IMR-90 (cell line): Measurements from ENCODE around the gene PGS1. TPM values are rescaled to one million over a fixed set of nuclear protein-coding genes. Genes with fewer than 3 reads are reported as not detected.

ENCODE experiments used
- ATAC-seq: fragments of 200-7000 bp; cut with Tn5 transposase; 2 replicates; pipeline ENCODE4 v1.9.1; 2020; ENCODE audit warnings: low read depth, mild to moderate bottlenecking, moderate library complexity
- BruUV-seq: library from RNA; stranded (reverse); fragments of 400-500 nt; replicated peaks from 2 replicates; lab custom pipeline; 2021; lab: Mats Ljungman, UMichigan
- CTCF ChIA-PET: fragments of 300-600 bp; formaldehyde crosslinking; extraction: SDS; loops from one replicate; lab custom pipeline; 2021; ENCODE audit warnings: antibody characterized with exemption; lab: Yijun Ruan, JAX
- POLR2A ChIA-PET: fragments of 300-600 bp; sonication (Branson Sonifier 250); formaldehyde crosslinking; loops from one replicate; lab custom pipeline; 2022; ENCODE audit warnings: antibody characterized with exemption; ENCODE audit not compliant: unreplicated experiment; lab: Charles Lee
- DNase-seq: peaks from one replicate; pipeline ENCODE4 v3.0.0; 2013
- H2AFZ ChIP-seq: replicated peaks from 2 replicates; pipeline ENCODE3; 2013; ENCODE audit warnings: low read length, mild to moderate bottlenecking; ENCODE audit not compliant: poor library complexity
- H2AK5ac ChIP-seq: 2 replicates; pipeline ENCODE4 v1.6.1; 2013; ENCODE audit warnings: low read depth, low read length, inconsistent platforms
- H2AK9ac ChIP-seq: replicated peaks from 2 replicates; pipeline ENCODE3; 2013; ENCODE audit warnings: mild to moderate bottlenecking, low read depth, low read length, moderate library complexity; ENCODE audit not compliant: poor library complexity
- H2BK120ac ChIP-seq: 2 replicates; pipeline ENCODE4 v1.6.1; 2013; ENCODE audit warnings: low read depth, low read length, inconsistent platforms
- H2BK15ac ChIP-seq: 3 replicates; pipeline ENCODE4 v1.6.1; 2013; ENCODE audit warnings: low read depth, low read length, inconsistent platforms
- H2BK20ac ChIP-seq: 2 replicates; pipeline ENCODE4 v1.6.1; 2013; ENCODE audit warnings: low read depth, mild to moderate bottlenecking, inconsistent platforms, low read length, moderate library complexity
- H2BK5ac ChIP-seq: 2 replicates; pipeline ENCODE4 v1.6.1; 2013; ENCODE audit warnings: mild to moderate bottlenecking, low read depth, low read length, inconsistent platforms; ENCODE audit not compliant: poor library complexity, severe bottlenecking
- H3K14ac ChIP-seq: replicated peaks from 2 replicates; pipeline ENCODE4 v1.6.1; 2013; ENCODE audit warnings: low read depth, low read length, inconsistent platforms
- H3K18ac ChIP-seq: 2 replicates; pipeline ENCODE4 v1.6.1; 2013; ENCODE audit warnings: low read depth, low read length, control low read depth
- H3K23ac ChIP-seq: 2 replicates; pipeline ENCODE4 v1.6.1; 2013; ENCODE audit warnings: low read depth, low read length, inconsistent platforms
- H3K27ac ChIP-seq: 2 replicates; pipeline ENCODE4 v1.5.1; 2013; ENCODE audit warnings: mild to moderate bottlenecking, control low read depth, low read length; ENCODE audit not compliant: insufficient read depth
- H3K27me3 ChIP-seq: 2 replicates; pipeline ENCODE4 v1.6.1; 2013; ENCODE audit warnings: low read length; ENCODE audit not compliant: control insufficient read depth, insufficient read depth
- H3K36me3 ChIP-seq: 2 replicates; pipeline ENCODE4 v1.6.1; 2013; ENCODE audit warnings: low read length, mixed read lengths; ENCODE audit not compliant: control insufficient read depth, insufficient read depth
- H3K4ac ChIP-seq: 2 replicates; pipeline ENCODE4 v1.6.1; 2013; ENCODE audit warnings: low read depth, low read length, inconsistent platforms
- H3K4me1 ChIP-seq: 2 replicates; pipeline ENCODE4 v1.6.1; 2013; ENCODE audit warnings: low read length, mixed read lengths; ENCODE audit not compliant: control insufficient read depth, insufficient read depth
- H3K4me2 ChIP-seq: 2 replicates; pipeline ENCODE4 v1.6.1; 2013; ENCODE audit warnings: low read depth, mild to moderate bottlenecking, control low read depth, low read length, moderate library complexity
- H3K4me3 ChIP-seq: 2 replicates; pipeline ENCODE4 v1.5.1; 2013; ENCODE audit warnings: low read depth, mild to moderate bottlenecking, control low read depth, low read length, moderate library complexity; ENCODE audit not compliant: insufficient read depth
- H3K56ac ChIP-seq: 2 replicates; pipeline ENCODE4 v1.6.1; 2013; ENCODE audit warnings: low read length, inconsistent platforms; ENCODE audit not compliant: insufficient read depth; ENCODE audit errors: extremely low read depth
- H3K79me1 ChIP-seq, 2 experiments: 2 replicates each; pipeline ENCODE4 v1.6.1; 2013; ENCODE audit warnings: low read length in 2 of 2, inconsistent platforms in 1 of 2, low read depth in 1 of 2
- H3K9ac ChIP-seq: 2 replicates; pipeline ENCODE4 v1.6.1; 2013; ENCODE audit warnings: low read depth, low read length, control low read depth
- H3K9me1 ChIP-seq: 2 replicates; pipeline ENCODE4 v1.6.1; 2013; ENCODE audit warnings: low read length, inconsistent platforms; ENCODE audit not compliant: insufficient read depth
- H3K9me3 ChIP-seq: 2 replicates; pipeline ENCODE4 v1.6.1; 2013; ENCODE audit warnings: low read length; ENCODE audit not compliant: control insufficient read depth, insufficient read depth
- H4K20me1 ChIP-seq: 2 replicates; pipeline ENCODE4 v1.6.1; 2013; ENCODE audit warnings: low read length, inconsistent platforms; ENCODE audit not compliant: insufficient read depth
- H4K5ac ChIP-seq: 2 replicates; pipeline ENCODE4 v1.6.1; 2013; ENCODE audit warnings: mild to moderate bottlenecking, low read depth, low read length, control low read depth
- H4K8ac ChIP-seq, 2 experiments: 2 replicates each; pipeline ENCODE4 v1.6.1; 2013; ENCODE audit warnings: low read depth in 2 of 2, low read length in 2 of 2, control low read depth in 1 of 2, inconsistent platforms in 1 of 2
- H4K91ac ChIP-seq: 2 replicates; pipeline ENCODE4 v1.6.1; 2013; ENCODE audit warnings: low read depth, low read length, inconsistent platforms; ENCODE audit not compliant: insufficient read depth
- BHLHE40 ChIP-seq: fragments of 150-350 bp; IDR thresholded peaks from 2 replicates; pipeline ENCODE4 v1.6.1; 2016; ENCODE audit warnings: mild to moderate bottlenecking, low read depth, low read length
- WGBS, 2 experiments: methylation state at CpG; one replicate each; pipeline versions ENCODE4 v1.1.5 to v1.1.7; 2013; ENCODE audit warnings: missing lambda C conversion rate in 2 of 2; ENCODE audit not compliant: insufficient read length in 1 of 2; ENCODE audit errors: extremely low coverage in 2 of 2; 5-methylcytosine and 5-hydroxymethylcytosine counted together
- dilution Hi-C: fragments of 300-500 bp; cut with HindIII; formaldehyde crosslinking; loops from one replicate; pipeline ENCODE4 v1.14.3; 2018; ENCODE audit warnings: low sequenced_read_pairs; ENCODE audit not compliant: unreplicated experiment
- in situ Hi-C: fragments of 300-500 bp; cut with MboI; formaldehyde crosslinking; loops from 3 replicates; pipeline ENCODE4 v1.14.3; 2019; ENCODE audit warnings: low sequenced_read_pairs, inconsistent platforms, mixed read lengths
- intact Hi-C: fragments of 100-400 bp; cut with micrococcal nuclease; formaldehyde crosslinking; loops from 2 replicates; pipeline ENCODE4 v1.10.0; 2022
- polyA plus RNA-seq, 3 experiments: library from polyadenylated mRNA; depleted of rRNA; stranded (reverse); fragments of >200 nt; gene quantifications; 2 replicates each; pipeline ENCODE4 v1.2.3, GENCODE V29; 2012; ENCODE audit warnings: low replicate concordance in 1 of 3
- total RNA-seq: library from RNA; depleted of rRNA; stranded (reverse); fragments of >200 nt; gene quantifications from 2 replicates; pipeline ENCODE4 v1.2.3, GENCODE V29; 2012

The PGS1 gene
- total and polyA plus RNA-seq, 2 of the 4 experiments (the other 2 are of a cell fraction) = 18.5 to 43.2 TPM

DNA sequence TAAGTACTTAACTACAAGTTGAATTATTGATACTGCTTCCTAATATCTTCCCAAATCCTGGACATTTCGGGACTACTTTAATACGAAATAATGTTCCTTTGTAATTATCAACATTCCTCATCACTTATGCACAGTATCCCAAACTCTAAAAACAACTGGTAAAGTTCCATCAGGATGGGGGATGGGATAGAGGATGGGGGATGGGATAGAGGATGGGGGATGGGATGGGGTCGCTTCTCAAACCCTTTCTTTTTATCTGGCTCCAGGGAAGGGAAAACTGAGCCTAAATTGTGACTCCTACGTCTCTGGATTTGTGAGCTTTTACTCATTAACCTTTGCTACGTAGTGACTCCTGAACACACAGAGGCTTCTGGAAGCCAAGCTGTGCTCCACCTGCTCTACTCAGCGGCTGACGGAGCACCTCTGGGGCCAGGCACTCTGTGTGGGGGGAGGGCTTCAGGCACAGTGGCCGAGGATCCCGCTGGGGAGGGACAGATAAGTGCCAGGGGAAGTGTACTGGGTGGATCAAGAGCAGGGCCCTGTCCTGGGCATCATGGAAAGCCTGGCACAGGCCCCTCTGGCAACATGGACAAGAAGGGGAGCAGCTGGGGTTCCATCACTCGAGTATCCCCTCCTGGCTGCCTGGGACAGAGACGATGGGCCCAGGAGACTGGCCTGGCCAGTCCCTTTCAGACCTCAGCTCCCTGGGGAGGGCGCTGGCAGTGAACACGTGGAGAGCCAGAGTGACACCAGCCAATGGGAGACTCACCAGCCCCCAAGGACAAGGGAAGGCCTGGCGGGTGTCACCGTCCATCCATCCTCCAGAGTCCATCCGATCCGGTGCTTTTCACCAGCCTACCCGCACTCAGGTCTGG is 56.2 kb downstream of the PGS1 start:
- H4K8ac ChIP-seq = no peak overlapping the region
- no peak overlapping the region for H3K9ac ChIP-seq
- H3K9me1 ChIP-seq = no peaks in the 10 kb centered on the region; the same call in 1 of the 2 replicates
- no peak overlapping the region for H3K4me2 ChIP-seq
- H2BK15ac ChIP-seq = no peak overlapping the region
- H3K23ac ChIP-seq = no peak overlapping the region
- H2BK20ac ChIP-seq = no peak overlapping the region
- H2AK9ac ChIP-seq = no peak overlapping the region
- ATAC-seq (no peak; the same call in 1 of the 2 replicates), DNase-seq (no peak)
- H3K56ac ChIP-seq = no peak overlapping the region
- H3K4ac ChIP-seq = no peak overlapping the region
- no peaks in the 10 kb centered on the region for H3K9me3 ChIP-seq
- dilution Hi-C loops (no loop called here), in situ Hi-C loops (no loop called here), intact Hi-C loops (no loop called here)
- no peak overlapping the region for H3K27ac ChIP-seq
- peaks cover 4% of the 10 kb centered on the region for H3K36me3 ChIP-seq
- H4K91ac ChIP-seq = no peak overlapping the region
- H2AFZ ChIP-seq = no peak overlapping the region
- no peak overlapping the region for H3K4me3 ChIP-seq
- H4K20me1 ChIP-seq = no peaks in the 10 kb centered on the region
- H2BK120ac ChIP-seq = no peak overlapping the region
- ChIA-PET CTCF (no interaction called here), POLR2A (interaction anchor here (0.6 kb wide), 1 partner anchor 1696 kb away, joined by 3 read pairs; no protein-coding TSS in a partner anchor)
- no peaks in the 10 kb centered on the region for H3K27me3 ChIP-seq
- H2BK5ac ChIP-seq = no peak overlapping the region
- H3K14ac ChIP-seq = no peak overlapping the region
- BruUV-seq = no TSS peak
- no peak overlapping the region for H4K5ac ChIP-seq
- H2AK5ac ChIP-seq = no peak overlapping the region
- no peak for TF ChIP-seq BHLHE40
- 60% methylated on average over 7 of the region's 18 CpGs; no CpG with 5 or more reads in 1 of the 2 experiments for WGBS, 2 experiments
- peaks cover 4% of the 10 kb centered on the region; the same call in 1 of the 2 replicates for H3K4me1 ChIP-seq
- no peaks in the 10 kb centered on the region for H3K79me1 ChIP-seq
- no peak overlapping the region for H3K18ac ChIP-seq
